HepG2 (cell line): ENCODE results near the gene HTR4. TPM values are rescaled to one million over a fixed set of nuclear protein-coding genes. Genes with fewer than 3 reads are reported as not detected.

Source experiments
- ATAC-seq: fragments of 200-7000 bp; cut with Tn5 transposase; 3 replicates; pipeline ENCODE4 v1.9.1; 2020; ENCODE audit warnings: mild to moderate bottlenecking, moderate library complexity
- BruUV-seq: library from RNA; stranded (reverse); fragments of 400-500 nt; replicated peaks from 2 replicates; lab custom pipeline; 2021; lab: Mats Ljungman, UMichigan
- CTCF ChIA-PET: fragments of 300-600 bp; formaldehyde crosslinking; extraction: SDS; loops from one replicate; lab custom pipeline; 2021; ENCODE audit warnings: low total read pairs, inconsistent platforms, low intra/inter-chr PET ratio; lab: Yijun Ruan, JAX
- POLR2A ChIA-PET: fragments of 350-600 bp; sonication (Branson Sonifier 250); formaldehyde crosslinking; loops from one replicate; lab custom pipeline; 2020; ENCODE audit warnings: antibody characterized with exemption, inconsistent platforms; lab: Yijun Ruan, JAX
- DNase-seq: peaks from one replicate; pipeline ENCODE4 v3.0.0-alpha.2; 2015; ENCODE audit warnings: low spot score
- FAIRE-seq: peaks from 3 replicates; lab custom pipeline; 2011; peaks lifted over from hg19 to GRCh38; lab: Jason Lieb, UNC
- H2AFZ ChIP-seq: one replicate; pipeline ENCODE4 v1.6.1; 2011; ENCODE audit warnings: low read length, inconsistent platforms
- H3K27ac ChIP-seq: fragments of 300-600 bp; 3 replicates; pipeline ENCODE4 v1.8.0; 2011; ENCODE audit warnings: mixed run types, mild to moderate bottlenecking, mixed read lengths, low read length, inconsistent platforms; ENCODE audit not compliant: insufficient read depth; ENCODE audit errors: extremely low read length
- H3K27me3 ChIP-seq, 2 experiments: fragments of 200-600 bp in 1 of 2; 2 replicates in 1 of 2; 3 replicates in 1 of 2; pipeline versions ENCODE4 v1.6.0 to v1.8.0; 2011; ENCODE audit warnings: low read length in 2 of 2, mild to moderate bottlenecking in 2 of 2, moderate library complexity in 2 of 2, inconsistent platforms in 1 of 2; ENCODE audit not compliant: insufficient read depth in 2 of 2, control insufficient read depth in 1 of 2
- H3K36me3 ChIP-seq, 2 experiments: fragments of 200-600 bp in 1 of 2; replicated peaks in 1 of 2; 2 replicates in 1 of 2; 3 replicates in 1 of 2; pipeline versions ENCODE4 v1.5.1 to v1.8.0; 2011; ENCODE audit warnings: low read length in 2 of 2, inconsistent platforms in 1 of 2; ENCODE audit not compliant: insufficient read depth in 2 of 2, control insufficient read depth in 1 of 2
- H3K4me1 ChIP-seq: 2 replicates; pipeline ENCODE4 v1.5.1; 2012; ENCODE audit warnings: low read length, inconsistent platforms; ENCODE audit not compliant: insufficient read depth
- H3K4me2 ChIP-seq: 2 replicates; pipeline ENCODE4 v1.6.0; 2011; ENCODE audit warnings: low read depth, low read length, inconsistent platforms
- H3K4me3 ChIP-seq, 3 experiments: fragments of 200-600 bp in 1 of 3; sonication (generic), shearing (Covaris generic) in 1 of 3; replicated peaks in 1 of 3; 2 replicates each; pipeline ENCODE4 v1.5.1; 2011 to 2016; ENCODE audit warnings: low read length in 3 of 3, inconsistent platforms in 2 of 3, low read depth in 2 of 3, mild to moderate bottlenecking in 2 of 3, control low read depth in 1 of 3, mixed read lengths in 1 of 3; ENCODE audit not compliant: insufficient read depth in 1 of 3
- H3K79me2 ChIP-seq: one replicate; pipeline ENCODE4 v1.6.1; 2011; ENCODE audit warnings: low read length, inconsistent platforms; ENCODE audit not compliant: insufficient read depth
- H3K9ac ChIP-seq: 2 replicates; pipeline ENCODE4 v1.6.0; 2011; ENCODE audit warnings: mild to moderate bottlenecking, low read depth, low read length, inconsistent platforms; ENCODE audit not compliant: insufficient read depth
- H3K9me3 ChIP-seq: 2 replicates; pipeline ENCODE4 v1.5.1; 2012; ENCODE audit warnings: mild to moderate bottlenecking, low read length
- H4K20me1 ChIP-seq: 2 replicates; pipeline ENCODE4 v1.6.0; 2011; ENCODE audit warnings: inconsistent platforms, mild to moderate bottlenecking, low read length, moderate library complexity; ENCODE audit not compliant: insufficient read depth
- CHD4 ChIP-seq: fragments of 200-600 bp; sonication (generic); IDR thresholded peaks from 2 replicates; pipeline ENCODE4 v1.7.0; 2017; ENCODE audit warnings: mild to moderate bottlenecking, low read length, borderline replicate concordance
- DPF2 ChIP-seq: sonication (generic); formaldehyde crosslinking; IDR thresholded peaks from 2 replicates; pipeline ENCODE4 v1.4.0; 2020; ENCODE audit warnings: mild to moderate bottlenecking, low read depth, missing genetic modification reagents, borderline replicate concordance
- FOXA1 ChIP-seq, 2 experiments: fragments of 450-650 bp in 1 of 2; sonication (generic) in 1 of 2; formaldehyde crosslinking in 1 of 2; IDR thresholded peaks; 2 replicates each; pipeline versions ENCODE4 v1.4.0 to v1.6.1; 2016 to 2020; ENCODE audit warnings: missing genetic modification reagents in 1 of 2
- KLF16 ChIP-seq, 2 experiments: sonication (generic) in 1 of 2; formaldehyde crosslinking in 1 of 2; IDR thresholded peaks; 2 replicates each; pipeline versions ENCODE4 v1.6.1 to v1.8.0; 2016 to 2023; ENCODE audit warnings: missing genetic modification reagents in 2 of 2, missing compliant biosample characterization in 1 of 2
- NCOA5 ChIP-seq: sonication (generic); formaldehyde crosslinking; IDR thresholded peaks from 2 replicates; pipeline ENCODE4 v1.4.0; 2020; ENCODE audit warnings: missing genetic modification reagents
- SRSF4 ChIP-seq: fragments of 200-400 bp; formaldehyde crosslinking; IDR thresholded peaks from one replicate; pipeline ENCODE4 v1.6.1; 2018; ENCODE audit warnings: mild to moderate bottlenecking, low read depth, low read length, moderate library complexity; ENCODE audit not compliant: poor library complexity, severe bottlenecking
- THAP9 ChIP-seq: sonication (generic); formaldehyde crosslinking; IDR thresholded peaks from 2 replicates; pipeline ENCODE4; 2020; ENCODE audit warnings: missing genetic modification reagents, mild to moderate bottlenecking, borderline replicate concordance
- U2AF2 ChIP-seq: fragments of 200-400 bp; formaldehyde crosslinking; IDR thresholded peaks from 2 replicates; pipeline ENCODE4 v1.6.1; 2017; ENCODE audit warnings: low read depth, mild to moderate bottlenecking, low read length
- ZNF430 ChIP-seq: sonication (generic); formaldehyde crosslinking; IDR thresholded peaks from 2 replicates; pipeline ENCODE4 v1.9.0; 2021; ENCODE audit warnings: mild to moderate bottlenecking, missing genetic modification reagents
- WGBS: methylation state at CpG from one replicate; pipeline ENCODE4 v1.1.6; 2017; ENCODE audit warnings: low lambda C conversion rate; 5-methylcytosine and 5-hydroxymethylcytosine counted together
- in situ Hi-C: cut with HindIII; loops from 2 replicates; pipeline ENCODE4 v1.10.0; 2017; ENCODE audit warnings: low pct_unique_long_range_greater_than_20kb; ENCODE audit not compliant: extremely low pct_ligation_motif_present
- intact Hi-C: fragments of 100-400 bp; cut with micrococcal nuclease; formaldehyde crosslinking; loops from one replicate; pipeline ENCODE4 v1.10.0; 2022; ENCODE audit not compliant: unreplicated experiment
- polyA plus RNA-seq, 8 experiments: library from polyadenylated mRNA; depleted of rRNA in 3 of 8; stranded (reverse) in 7 of 8; unstranded in 1 of 8; fragments of >200 nt; fragmentation: Illumina TruSeq in 4 of 8; extraction: Trizol in 4 of 8; gene quantifications; 2 replicates each; pipeline versions ENCODE4 v1.2.1 to v1.2.3, GENCODE V29; 2011 to 2016; ENCODE audit warnings: low read depth in 4 of 8, missing spikeins in 1 of 8, mixed read lengths in 1 of 8; ENCODE audit not compliant: insufficient read depth in 1 of 8
- total RNA-seq, 5 experiments: library from RNA; depleted of rRNA; stranded (reverse); fragments of >200 nt; fragmentation: Illumina TruSeq; extraction: Trizol; gene quantifications; 2 replicates each; pipeline ENCODE4 v1.2.3, GENCODE V29; 2016; ENCODE audit warnings: low read depth in 1 of 5

Gene HTR4
- total and polyA plus RNA-seq, 2 of the 13 experiments (the other 11 are each of a cell fraction or from before 2014, with no cell fraction given), result not detected

GRCh38 chr5:148659641-148660345 is 5.5 kb upstream of the HTR4 start (continued):
- TF ChIP-seq THAP9 (CRISPR knock-in tag) (no peak), FOXA1 (IDR thresholded peaks at IDR 0.05) (no peak), FOXA1 (CRISPR knock-in tag; IDR thresholded peaks at IDR 0.05) (no peak), ZNF430 (CRISPR knock-in tag) (no peak), NCOA5 (no peak)

GRCh38 chr5:148653291-148653835 is 964 bp downstream of the HTR4 start:
- H3K4me2 ChIP-seq, result no peak overlapping the region
- CTCF ChIA-PET, result no interaction called here
- BruUV-seq, result no TSS peak
- H3K9ac ChIP-seq, result no peak overlapping the region
- TF ChIP-seq DPF2 (CRISPR knock-in tag) (no peak), U2AF2 (no peak), CHD4 (no peak), SRSF4 (no peak), KLF16 (CRISPR knock-in tag; IDR thresholded peaks at IDR 0.05) (no peak)
- TF ChIP-seq, all 625 proteins: peak for 0
- Histone ChIP-seq H3K9me3 (no peaks in the 10 kb centered on the region), H4K20me1 (no peaks in the 10 kb centered on the region), H2AFZ (no peak overlapping the region), H3K27me3 (peaks cover 0 to 8% of the 10 kb centered on the region in 2 experiments; a peak in 2 of 5 replicates), H3K36me3 (no peaks in the 10 kb centered on the region), H3K4me3 (no peak overlapping the region), H3K4me1 (no peaks in the 10 kb centered on the region), H3K79me2 (no peaks in the 10 kb centered on the region), H3K27ac (no peak overlapping the region)
- DNase-seq (no peak), ATAC-seq (no peak), FAIRE-seq (no peak)
- POLR2A ChIA-PET, result no interaction called here
- intact Hi-C loops (no loop called here), in situ Hi-C loops (no loop called here)
- WGBS, result 76% methylated on average over 10 of the region's 11 CpGs
